GM21717 (cell line): ENCODE measurements around the gene PRICKLE2.

Experiments
- ATAC-seq: cut with Tn5 transposase; IDR thresholded peaks from one replicate; pipeline ENCODE4 v1.9.1; 2021; ENCODE audit warnings: mild to moderate bottlenecking, moderate library complexity; ENCODE audit not compliant: unreplicated experiment

Gene PRICKLE2

DNA sequence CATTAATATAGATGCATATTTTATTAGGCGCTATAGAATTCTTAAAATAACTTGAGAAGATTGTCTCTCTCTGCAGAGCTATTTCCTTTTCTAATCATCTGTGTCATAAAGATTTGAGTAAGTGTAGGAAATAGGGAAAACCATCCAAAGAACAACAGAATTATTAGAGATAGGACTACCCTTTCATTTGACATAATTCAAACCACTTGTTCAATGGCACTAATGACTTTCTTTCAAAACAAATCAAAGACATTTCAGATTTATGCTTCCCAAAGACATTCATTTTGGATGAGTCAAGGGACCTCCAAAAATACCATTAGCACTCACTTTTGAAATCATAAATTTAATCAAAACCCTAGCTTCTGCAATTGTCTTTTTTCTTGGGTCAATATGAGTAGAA, 29.5 kb downstream of the PRICKLE2 start:
- ATAC-seq, result no peak

DNA sequence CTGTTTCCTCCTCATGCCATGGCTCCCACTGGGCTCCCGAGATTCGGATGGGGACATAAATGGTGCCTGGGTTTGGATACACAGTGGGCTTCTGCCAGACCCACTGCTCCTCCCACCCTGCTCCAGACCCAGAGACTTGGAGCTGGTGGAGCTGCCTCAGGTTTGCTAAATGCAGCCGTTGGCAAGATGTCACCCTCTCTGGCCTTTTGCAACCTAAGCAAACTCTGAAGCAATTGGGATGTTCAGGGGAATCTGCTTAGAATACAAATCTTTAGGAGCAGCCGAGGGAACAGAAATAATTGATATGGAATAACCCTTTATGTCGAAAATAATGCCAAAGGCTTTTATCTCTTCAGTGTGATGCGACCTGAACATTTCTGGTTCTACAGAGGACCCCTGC, 33.4 kb downstream of the PRICKLE2 start:
- ATAC-seq, result no peak

DNA sequence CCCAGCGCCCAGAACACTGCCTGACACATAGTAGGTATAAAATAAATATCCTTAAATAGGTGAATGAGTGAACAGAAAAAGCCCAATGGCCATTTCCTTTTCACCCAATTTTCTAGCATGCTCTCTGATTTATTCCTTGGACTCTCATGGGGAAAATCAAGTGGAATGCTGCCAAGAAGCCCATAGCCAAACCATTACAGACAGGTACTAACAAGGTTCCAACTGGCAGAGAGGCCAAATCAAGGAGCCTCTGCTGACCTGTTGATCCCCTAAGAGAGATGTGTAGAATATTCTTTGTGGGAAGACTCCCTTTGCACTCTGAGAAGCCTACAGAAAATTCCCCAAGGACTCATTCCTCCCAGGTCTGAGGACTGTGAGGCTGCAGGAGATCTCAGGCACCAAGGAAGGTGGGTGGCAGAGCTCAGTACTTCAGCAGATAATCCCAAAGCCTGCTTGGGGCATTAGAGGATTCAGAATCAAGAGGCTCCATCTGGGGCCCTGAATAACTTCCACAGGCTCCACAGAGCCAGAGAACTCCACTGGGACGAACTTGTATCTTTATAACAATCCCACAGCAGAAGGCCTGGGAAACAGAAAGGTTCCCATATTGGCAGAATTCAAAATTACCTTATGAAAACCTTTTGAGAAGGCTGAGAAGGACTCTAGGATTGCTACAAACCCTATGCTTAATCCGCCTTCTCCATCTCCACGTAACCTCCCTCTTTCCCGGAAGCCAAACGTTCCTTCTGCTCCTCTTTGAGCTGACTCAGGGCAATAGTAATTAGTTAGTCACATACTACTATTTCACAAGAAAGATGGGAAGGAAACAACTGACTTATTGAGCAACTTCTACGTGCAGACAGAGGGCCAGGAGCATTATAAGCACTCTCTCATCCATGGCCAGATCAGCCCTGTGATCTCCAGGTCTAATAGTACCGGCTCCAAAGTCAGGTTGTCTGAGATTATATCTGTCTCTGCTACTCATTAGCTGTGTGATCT, 34.5 kb downstream of the PRICKLE2 start:
- ATAC-seq, result no peak

DNA sequence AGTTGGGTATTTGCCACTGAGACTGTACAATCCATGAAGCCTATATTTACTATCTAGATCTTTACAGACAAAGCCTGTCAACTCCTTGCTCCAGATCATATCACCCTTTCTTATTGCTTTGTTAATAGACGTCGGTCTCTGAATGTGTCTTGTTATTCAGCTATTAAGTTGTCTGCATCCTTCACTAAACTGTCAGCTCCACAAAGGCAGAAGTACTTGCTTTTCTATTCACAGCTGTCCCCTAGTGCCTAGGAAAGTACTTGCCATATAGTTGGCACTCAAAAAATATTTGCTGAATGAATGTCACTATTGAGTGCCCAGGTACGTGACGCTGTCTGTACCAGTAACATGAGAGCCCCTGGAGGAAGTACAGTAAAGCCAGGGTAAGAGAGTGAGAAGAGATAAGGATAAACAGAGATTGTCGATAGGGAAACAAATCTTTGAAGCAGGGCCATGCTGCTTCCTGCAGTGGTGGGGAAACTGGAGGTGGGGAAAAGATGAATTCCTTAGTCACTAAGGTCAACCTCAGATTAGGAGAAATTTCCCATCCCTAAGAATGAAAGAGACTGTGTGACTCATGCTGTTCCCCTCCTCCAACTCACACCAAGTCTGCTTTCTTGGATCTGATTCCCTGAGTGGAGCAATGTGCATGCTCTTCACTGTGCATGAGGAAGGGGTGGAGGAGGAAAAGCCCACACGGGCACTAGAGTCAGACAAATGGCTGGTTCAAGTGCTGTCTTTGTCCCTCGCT, 36.3 kb downstream of the PRICKLE2 start:
- ATAC-seq, result no peak

DNA sequence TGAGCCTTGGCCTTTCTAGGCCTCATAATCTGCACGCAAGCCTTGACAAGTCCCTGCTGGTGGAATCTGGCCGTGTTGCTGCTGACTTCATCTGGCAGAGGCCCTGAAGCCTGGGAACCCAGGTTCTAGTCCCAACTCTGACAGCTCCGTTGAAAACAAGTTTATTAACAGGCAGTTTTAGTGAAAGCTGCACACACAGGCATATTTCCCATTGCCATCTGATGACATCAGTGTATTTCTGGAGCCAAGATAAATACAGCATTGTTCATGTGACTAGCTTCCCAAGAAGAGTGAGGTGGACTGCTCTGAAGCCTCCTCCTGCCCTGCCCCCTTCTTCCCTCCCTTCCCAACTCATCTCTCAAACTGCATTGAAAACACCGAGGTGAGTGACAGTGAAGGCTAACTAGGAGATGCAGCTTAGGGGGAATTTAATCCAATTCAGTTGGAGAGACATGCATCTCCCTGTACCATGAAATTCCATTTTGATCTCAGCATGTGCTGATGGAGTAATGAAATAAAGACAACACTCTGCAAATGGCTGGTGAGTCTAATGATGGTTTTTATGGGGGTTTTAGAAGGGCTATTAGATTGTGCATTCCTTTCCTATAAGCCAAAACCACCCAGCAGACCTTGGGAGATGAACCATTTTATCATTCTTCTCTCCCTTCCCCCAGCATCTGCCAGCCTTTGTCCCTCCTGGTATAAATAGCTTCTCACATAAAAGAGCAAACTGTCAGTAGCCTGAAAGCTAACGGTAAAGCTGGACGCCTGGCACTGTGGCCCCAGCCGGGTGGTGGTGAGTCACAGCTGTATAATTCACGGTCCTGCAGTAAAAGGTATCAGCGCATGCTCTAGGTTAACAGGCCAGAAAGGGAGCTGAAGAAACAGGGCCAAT, 38.0 kb downstream of the PRICKLE2 start:
- ATAC-seq, result no peak

DNA sequence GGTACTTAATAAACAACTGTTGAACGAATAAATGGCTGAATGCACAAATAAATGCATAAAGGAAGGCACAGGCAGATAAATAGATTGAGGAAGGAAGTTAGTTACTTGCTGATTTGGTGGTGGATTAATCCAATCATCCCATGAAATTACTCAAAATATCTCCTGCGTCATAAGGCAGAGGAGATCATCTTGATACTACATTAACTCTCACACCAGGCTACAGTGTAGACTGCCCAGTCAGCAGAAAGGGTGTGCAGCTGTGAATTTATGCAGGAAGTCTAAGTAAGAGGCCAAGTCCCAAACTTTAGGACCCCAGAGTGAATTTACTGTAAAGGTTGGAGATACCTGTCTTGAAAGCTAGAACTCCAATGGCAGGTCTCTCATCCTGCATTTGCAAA, 38.6 kb downstream of the PRICKLE2 start:
- ATAC-seq, result no peak

DNA sequence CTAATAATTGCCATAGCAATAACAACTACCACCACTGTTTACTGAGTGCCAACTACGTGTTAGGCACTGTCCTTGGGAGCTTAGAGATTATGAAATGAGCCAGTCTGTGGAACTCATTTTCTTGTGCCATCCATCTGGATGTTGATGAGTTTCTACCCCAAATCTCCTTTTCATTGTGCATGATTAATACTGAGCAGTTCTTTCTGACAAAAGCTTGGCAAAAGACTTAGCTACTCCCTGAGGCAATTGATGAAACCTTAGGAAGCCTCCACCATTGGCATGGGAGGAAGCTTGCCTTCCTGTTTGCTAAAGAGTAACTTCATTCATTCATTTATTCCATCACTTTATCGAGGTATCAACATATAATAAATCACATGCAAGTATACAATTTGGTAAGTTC, 39.8 kb downstream of the PRICKLE2 start:
- no peak for ATAC-seq

DNA sequence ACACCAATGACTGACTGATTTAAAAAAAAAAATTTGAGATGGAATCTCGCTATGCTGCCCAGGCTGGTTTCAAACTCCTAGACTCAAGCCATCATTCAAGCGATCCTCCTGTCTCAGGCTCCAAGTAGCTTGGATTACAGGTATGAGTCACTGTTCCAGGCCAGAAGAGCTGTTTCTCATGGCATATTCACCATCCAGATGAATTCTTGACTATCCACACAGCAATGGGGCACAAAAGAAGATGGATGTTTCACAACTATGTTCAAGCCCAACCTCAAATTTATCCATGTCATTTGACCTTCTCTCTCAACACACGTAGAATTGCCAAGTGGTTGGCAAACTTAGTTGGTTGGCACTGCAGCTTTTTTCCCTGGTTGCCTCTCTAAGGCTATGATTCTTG, 40.6 kb downstream of the PRICKLE2 start:
- no peak for ATAC-seq

DNA sequence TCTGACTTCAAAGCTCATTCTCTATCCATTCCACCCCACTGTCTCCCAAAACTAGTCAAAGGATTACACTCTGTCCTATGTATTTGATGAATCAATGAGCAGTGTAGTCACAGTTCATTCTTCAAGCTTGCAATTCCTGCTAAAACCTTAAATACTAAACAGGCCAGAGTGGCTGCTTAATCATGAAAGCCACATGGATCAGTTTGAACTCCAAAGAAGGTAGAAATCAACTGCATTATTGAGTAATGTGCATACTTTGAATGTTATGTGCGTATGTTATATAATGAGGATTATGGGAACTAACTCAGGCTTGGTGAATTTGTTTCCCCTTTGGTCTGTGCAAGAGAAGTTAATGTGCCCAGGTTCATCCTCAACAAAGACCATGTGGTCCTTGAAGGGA, 45.4 kb downstream of the PRICKLE2 start:
- ATAC-seq, result no peak

DNA sequence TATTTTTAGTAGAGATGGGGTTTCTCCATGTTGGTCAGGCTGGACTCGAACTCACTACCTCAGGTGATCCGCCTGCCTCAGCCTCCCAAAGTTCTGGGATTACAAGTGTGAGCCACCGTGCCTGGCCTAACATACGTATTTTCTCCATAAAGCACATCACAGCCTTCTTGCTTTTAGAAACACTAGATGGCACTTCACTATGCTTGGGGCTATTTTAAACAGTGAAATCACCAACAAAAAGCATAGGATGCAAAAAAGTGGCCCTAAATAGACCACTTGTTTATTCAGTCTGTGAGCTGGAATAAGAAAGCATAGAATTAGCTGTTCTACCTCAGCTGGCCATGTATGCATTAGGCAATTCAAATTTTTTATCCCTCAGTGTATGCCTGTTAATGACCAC, 46.0 kb downstream of the PRICKLE2 start:
- no peak for ATAC-seq

DNA sequence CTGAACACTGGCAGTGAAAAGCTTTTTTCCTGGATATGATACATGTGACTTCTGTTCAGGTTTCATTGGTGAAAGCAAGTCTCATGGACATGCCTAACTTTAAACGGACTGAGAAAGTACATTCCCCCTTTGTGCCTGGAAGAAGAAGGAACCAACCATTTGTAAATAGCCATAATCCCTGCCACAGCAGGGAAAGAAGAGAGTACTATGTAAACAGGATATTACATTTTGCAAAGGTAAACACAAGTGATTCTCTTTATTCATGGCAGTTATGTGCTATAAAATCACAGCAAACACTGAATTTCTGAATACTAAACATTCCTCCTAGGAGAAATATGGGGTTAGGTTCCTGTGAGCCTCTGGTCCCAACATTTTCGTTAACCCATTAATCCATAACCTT, 46.8 kb downstream of the PRICKLE2 start:
- no peak for ATAC-seq

DNA sequence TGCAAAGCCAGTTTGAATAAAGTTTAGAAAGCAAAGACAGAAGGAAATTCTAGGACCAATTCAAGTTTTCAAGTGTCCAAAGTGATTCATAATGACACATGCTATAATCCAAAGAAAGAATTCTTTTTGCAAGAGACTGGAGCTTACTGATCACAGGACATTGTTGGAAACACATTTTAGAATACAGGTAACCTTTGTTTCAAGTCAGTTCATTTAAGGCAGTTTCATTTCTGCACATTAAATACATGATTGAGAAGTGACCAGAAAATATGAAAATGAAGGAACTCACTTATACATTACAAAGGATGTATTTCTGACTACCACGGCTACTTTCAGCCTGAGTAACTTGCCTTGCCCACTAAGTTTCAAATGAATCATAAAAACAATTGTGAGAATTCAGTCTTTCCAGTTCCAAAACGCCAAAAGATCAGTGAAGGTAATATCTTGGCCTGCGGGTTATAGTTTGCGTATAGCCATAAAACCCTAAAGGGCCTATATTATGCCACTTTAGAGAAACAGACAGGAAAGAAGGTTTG, 48.7 kb downstream of the PRICKLE2 start:
- ATAC-seq, result peak; percentile 79

DNA sequence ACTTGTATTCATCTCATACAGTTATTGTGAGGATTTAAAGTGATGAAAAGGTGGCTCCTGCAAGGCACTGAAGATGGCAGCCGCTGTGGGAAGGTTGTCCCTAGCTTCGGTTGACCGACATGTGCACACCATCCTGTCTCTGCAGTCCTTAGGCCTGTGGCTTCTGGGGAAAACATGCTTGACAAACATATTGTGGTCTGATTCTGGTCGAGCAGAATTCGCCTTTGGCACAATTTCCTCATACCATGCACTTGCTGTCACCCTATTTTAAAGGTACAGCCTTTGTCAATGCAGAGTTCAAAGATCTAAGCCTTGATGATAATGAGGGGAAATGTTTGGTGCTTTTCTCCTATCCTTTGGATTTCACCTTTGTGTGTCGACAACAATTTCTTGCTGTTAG, 50.9 kb downstream of the PRICKLE2 start:
- ATAC-seq, result no peak

DNA sequence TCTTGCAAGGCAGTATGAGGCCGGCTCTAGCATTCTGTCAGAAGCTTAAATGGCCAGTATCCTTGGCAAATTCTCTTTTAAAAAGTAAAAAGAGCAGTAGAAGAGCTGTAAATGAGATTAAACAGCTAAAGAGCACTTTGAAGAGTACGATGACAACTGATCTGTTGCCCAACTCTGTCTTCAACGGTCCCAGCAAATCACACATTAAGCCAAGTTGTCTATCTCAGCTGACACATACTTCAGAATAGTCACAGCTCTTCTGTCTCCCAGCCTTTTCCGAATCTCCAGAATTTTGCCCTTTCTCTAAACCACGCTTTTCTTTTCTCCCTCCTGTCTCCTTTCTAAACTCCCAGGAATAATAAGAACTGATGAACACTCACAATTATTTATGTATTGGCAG, 51.7 kb downstream of the PRICKLE2 start:
- no peak for ATAC-seq

DNA sequence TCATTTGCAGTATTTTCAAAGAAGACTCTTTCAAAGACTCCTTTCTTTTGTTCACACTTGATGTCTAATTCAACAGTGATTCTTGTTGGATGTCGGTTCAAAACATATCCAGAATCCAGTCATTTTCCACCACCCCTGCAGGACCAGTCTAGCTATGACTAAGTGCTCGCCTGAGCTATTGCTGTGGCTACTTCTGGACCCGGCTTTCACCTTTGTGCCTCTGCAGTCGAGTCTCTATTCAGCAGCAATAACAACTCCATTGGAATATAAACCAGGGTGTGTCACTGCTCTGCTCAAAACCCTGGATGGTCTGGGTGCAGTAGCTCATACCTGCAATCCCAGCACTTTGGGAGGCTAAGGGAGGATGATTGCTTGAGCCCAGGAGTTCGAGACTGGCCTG, 55.0 kb downstream of the PRICKLE2 start:
- ATAC-seq, result no peak

DNA sequence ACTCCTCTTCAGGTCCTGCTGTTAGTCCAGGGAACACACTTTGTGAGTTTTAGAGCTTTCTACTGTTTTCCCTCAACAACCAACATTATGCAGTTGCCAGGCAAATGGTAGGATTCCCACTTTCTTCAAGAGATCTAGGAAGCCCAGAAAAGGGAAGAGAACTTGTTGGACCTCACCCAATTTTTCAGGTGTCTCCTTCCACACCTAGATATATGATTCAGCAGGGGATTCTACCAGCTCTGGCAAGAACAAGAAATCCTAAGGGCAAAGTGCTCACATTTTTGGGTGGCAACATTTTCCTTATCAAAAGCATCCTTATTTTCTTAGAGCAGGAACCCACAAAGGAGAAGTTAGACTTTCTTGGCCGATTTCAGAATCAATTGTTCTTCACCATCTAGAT, 57.4 kb downstream of the PRICKLE2 start:
- no peak for ATAC-seq

DNA sequence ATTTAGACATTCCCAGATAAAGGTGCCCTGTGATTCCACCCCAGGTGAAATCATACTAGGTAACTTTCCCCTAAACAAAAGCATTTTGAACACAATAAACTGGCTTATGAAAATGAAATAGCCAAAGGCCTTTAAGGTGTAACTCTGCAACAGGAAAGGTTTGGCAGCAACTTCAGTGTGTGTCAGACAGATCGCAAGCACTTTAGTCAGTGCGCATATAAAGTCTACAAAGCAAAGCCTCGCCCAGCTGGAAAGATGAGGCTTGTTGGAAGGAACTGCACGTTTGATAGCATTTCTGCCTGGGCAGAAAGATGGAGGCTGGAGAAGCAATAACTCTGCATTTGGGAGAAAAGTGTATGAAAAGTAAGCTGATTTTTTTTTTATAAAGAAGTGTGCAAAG, 57.9 kb downstream of the PRICKLE2 start:
- no peak for ATAC-seq

DNA sequence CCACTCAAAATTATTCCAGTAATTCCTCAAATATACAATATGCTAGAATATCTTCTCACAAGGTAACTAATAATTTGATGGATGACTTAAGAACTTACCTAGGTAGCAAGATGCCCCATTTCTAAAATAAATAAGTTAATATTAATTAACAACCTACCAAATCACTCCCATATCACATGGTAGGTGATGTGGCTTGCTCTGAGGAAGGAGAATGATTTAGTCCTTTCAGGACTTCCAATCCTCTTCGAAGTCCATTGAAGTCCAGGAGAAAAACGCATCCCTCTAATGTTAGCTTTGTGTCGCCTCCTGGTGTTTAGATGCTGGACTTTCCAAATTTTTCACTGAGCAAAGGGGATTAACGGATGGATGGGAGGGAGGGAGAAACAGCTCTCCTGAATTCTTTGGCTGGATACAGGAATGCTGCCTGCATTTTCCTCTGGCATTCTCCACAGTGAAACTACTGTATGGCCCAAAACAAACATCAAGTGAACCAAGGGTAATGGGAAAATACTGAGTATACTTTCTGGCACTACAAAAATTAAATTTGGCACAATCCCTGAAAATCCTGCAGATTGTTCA, 58.6 kb downstream of the PRICKLE2 start:
- no peak for ATAC-seq

DNA sequence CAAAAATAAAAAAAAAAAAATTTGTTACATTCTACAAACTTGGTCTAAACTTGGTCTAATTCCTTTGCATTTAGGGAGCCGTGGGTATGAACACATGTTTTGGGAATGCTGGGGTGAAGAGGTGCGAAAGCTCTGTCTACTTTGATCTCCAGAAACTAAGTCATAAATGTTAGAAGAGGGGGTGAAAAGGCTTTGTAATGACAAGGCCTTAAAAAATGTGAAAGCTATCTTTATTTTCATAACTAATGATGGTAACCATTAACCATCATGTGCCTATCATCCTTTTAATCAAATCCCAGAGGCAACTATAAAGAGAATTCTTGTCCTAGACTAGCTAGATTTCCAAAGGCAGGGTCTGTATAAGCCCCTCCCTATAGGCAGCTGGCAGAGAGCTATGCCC, 60.9 kb downstream of the PRICKLE2 start:
- ATAC-seq, result no peak

DNA sequence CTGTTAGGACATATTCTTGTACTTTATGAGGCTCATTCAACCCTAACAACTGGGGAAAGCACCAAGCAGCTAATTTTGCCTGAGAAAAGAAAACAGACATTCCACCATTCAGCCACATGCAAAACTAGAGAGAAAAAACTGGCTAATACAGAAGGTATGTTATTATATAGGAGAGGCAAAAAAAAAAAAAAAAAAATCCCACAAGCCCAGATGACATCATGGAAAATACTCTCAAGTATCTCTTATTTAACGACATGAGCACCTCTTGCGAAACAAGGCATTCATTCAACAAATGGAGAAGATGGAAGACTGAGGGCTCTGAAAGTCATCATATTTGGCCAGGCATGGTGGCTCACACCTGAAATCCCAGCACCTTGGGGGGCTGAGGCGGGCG, 61.5 kb downstream of the PRICKLE2 start:
- peak; percentile 65 for ATAC-seq
